Stimulated activated CD8-positive, alpha-beta memory T cell treated with anti-CD3 and anti-CD28 coated beads, Interleukin-7, amount 100 ng/mL, for 4 hours (primary cell): Measurements from ENCODE around the gene USP5.

ENCODE experiments used
- DNase-seq, 2 donors: peaks; one replicate each; pipeline ENCODE4 v3.0.0-alpha.2; 2020; ENCODE audit warnings: low read depth in 2 of 2

Gene USP5

GRCh38 chr12:6840761-6841515 is 11.0 kb upstream of the USP5 start, which contains the start of gene GNB3:
TSS of gene GNB3 (plus strand) at chr12:6840925. CDS start at chr12:6841288, 363 bp downstream.
- DNase-seq = no peak

- no peak for DNase-seq
Observed at GRCh38 chr12:6842075-6842474, 9.9 kb upstream of the USP5 start.

- DNase-seq = no peak
Observed at GRCh38 chr12:6843118-6843902, 8.6 kb upstream of the USP5 start.

GRCh38 chr12:6845395-6845794 is 6.6 kb upstream of the USP5 start:
- DNase-seq = no peak

- DNase-seq = no peak
Observed at GRCh38 chr12:6846316-6846869, 5.6 kb upstream of the USP5 start.

- DNase-seq = no peak
Observed at GRCh38 chr12:6847676-6848075, 4.3 kb upstream of the USP5 start.

- DNase-seq = no peak
Observed at GRCh38 chr12:6849427-6849826, 2.5 kb upstream of the USP5 start.

GRCh38 chr12:6849976-6850560 is 1.9 kb upstream of the USP5 start:
- no peak for DNase-seq

- DNase-seq = no peak
Observed at GRCh38 chr12:6850796-6851152, 1.2 kb upstream of the USP5 start.

GRCh38 chr12:6851153-6851920 is 613 bp upstream of the USP5 start, which contains the start of gene CDCA3:
TSS of gene CDCA3 (minus strand) at chr12:6851286. CDS start at chr12:6850952, 334 bp downstream.
- peak; percentile 83 to 91 for DNase-seq

- DNase-seq = peak; percentile 30 to 37
Observed at GRCh38 chr12:6852651-6853354, 853 bp downstream of the USP5 start.

- DNase-seq = no peak
Observed at GRCh38 chr12:6853626-6854025, 1.7 kb downstream of the USP5 start.

- DNase-seq = no peak
Observed at GRCh38 chr12:6854036-6854435, 2.1 kb downstream of the USP5 start.

GRCh38 chr12:6855322-6855721 is 3.4 kb downstream of the USP5 start:
- DNase-seq = no peak

GRCh38 chr12:6858799-6859198 is 6.8 kb downstream of the USP5 start:
- no peak for DNase-seq

- no peak for DNase-seq
Observed at GRCh38 chr12:6860116-6860515, 8.2 kb downstream of the USP5 start.

- DNase-seq = no peak
Observed at GRCh38 chr12:6860942-6861341, 9.0 kb downstream of the USP5 start.

GRCh38 chr12:6861391-6861790 is 9.4 kb downstream of the USP5 start:
- no peak for DNase-seq

- no peak for DNase-seq
Observed at GRCh38 chr12:6863033-6863432, 11.1 kb downstream of the USP5 start.

GRCh38 chr12:6863586-6864321 is 11.8 kb downstream of the USP5 start:
- no peak for DNase-seq
